DOHH2 (cell line): Measurements from ENCODE around the gene GP2.
A peak's percentile ranks its signal among the peaks of the same experiment; 100 is the strongest.

Source experiments
- H3F3A ChIP-seq: fragments of 200-600 bp; sonication (generic), shearing (Covaris generic); 2 replicates; pipeline ENCODE4 v1.6.0; 2016; ENCODE audit warnings: antibody characterized with exemption, mild to moderate bottlenecking; ENCODE audit not compliant: control insufficient read depth, insufficient read depth
- H3K27ac ChIP-seq: fragments of 200-600 bp; sonication (generic); 2 replicates; pipeline ENCODE4 v1.5.1; 2014; ENCODE audit warnings: low read depth, mild to moderate bottlenecking, low read length, moderate library complexity
- H3K27me3 ChIP-seq: fragments of 200-600 bp; sonication (generic); 2 replicates; pipeline ENCODE4 v1.6.1; 2014; ENCODE audit warnings: mild to moderate bottlenecking, low read length, mixed read lengths; ENCODE audit not compliant: control insufficient read depth
- H3K36me3 ChIP-seq: fragments of 200-600 bp; sonication (generic); 2 replicates; pipeline ENCODE4 v1.6.1; 2014; ENCODE audit warnings: mild to moderate bottlenecking, low read length, moderate library complexity, mixed read lengths; ENCODE audit not compliant: control insufficient read depth
- H3K4me1 ChIP-seq: fragments of 200-600 bp; sonication (generic); 2 replicates; pipeline ENCODE4 v1.6.1; 2014; ENCODE audit warnings: mild to moderate bottlenecking, low read length, mixed read lengths; ENCODE audit not compliant: control insufficient read depth
- H3K4me2 ChIP-seq: fragments of 200-600 bp; sonication (generic); 2 replicates; pipeline ENCODE4 v1.6.0; 2014; ENCODE audit warnings: mild to moderate bottlenecking, low read length, moderate library complexity
- H3K4me3 ChIP-seq: fragments of 200-600 bp; sonication (generic); 2 replicates; pipeline ENCODE4 v1.5.1; 2014; ENCODE audit warnings: mild to moderate bottlenecking, low read length, mixed read lengths
- H3K79me2 ChIP-seq: fragments of 200-600 bp; sonication (generic); 2 replicates; pipeline ENCODE4 v1.6.1; 2014; ENCODE audit warnings: mild to moderate bottlenecking, low read length, mixed read lengths; ENCODE audit not compliant: control insufficient read depth
- H3K9me2 ChIP-seq: fragments of 200-600 bp; sonication (generic); replicated peaks from 2 replicates; pipeline ENCODE4 v1.6.1; 2014; ENCODE audit warnings: mild to moderate bottlenecking, low read length, mixed read lengths; ENCODE audit not compliant: control insufficient read depth
- H3K9me3 ChIP-seq: fragments of 200-600 bp; sonication (generic); 2 replicates; pipeline ENCODE4 v1.6.1; 2014; ENCODE audit warnings: antibody characterized with exemption, low read length, mixed read lengths; ENCODE audit not compliant: control insufficient read depth, insufficient read depth
- H4K20me1 ChIP-seq: fragments of 200-600 bp; sonication (generic); 2 replicates; pipeline ENCODE4 v1.6.0; 2014; ENCODE audit warnings: low read depth, mild to moderate bottlenecking, antibody characterized with exemption, low read length, moderate library complexity; ENCODE audit not compliant: control insufficient read depth, insufficient read depth
- CTCF ChIP-seq: fragments of 200-600 bp; sonication (generic); IDR thresholded peaks from one replicate; pipeline ENCODE4 v1.5.1; 2014; ENCODE audit warnings: antibody characterized with exemption, mild to moderate bottlenecking, low read depth, low read length; ENCODE audit not compliant: poor library complexity, severe bottlenecking
- EZH2phosphoT487 ChIP-seq: fragments of 200-600 bp; sonication (generic); IDR thresholded peaks from 2 replicates; pipeline ENCODE4 v1.6.1; 2017; ENCODE audit warnings: borderline replicate concordance, mild to moderate bottlenecking, antibody characterized with exemption, low read length, moderate library complexity, mixed read lengths

Gene GP2

DNA sequence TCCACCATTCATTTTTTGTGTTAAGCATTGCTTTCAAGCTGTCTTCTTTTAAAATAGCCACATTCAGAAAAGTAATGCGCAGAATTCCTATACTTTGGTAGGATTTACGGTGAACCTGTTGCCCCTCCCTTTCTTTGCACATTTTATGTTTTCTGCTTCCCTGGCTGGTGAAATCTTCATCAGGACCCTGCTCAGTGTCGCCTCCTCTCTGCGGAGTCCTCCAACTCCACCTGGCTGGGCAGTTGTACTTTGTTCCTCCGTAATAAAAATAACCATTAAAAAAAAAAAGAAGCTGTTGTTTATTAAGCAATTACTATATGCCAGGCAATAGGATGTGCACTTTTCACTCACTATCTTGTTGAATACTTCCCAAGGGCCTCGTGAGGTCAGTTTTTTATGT lies 22.3 kb upstream of the GP2 start:
- no peaks in the 10 kb centered on the region for H3K9me2 ChIP-seq
- H3K27ac ChIP-seq: no peak overlapping the region
- no peaks in the 10 kb centered on the region for H4K20me1 ChIP-seq
- no peaks in the 10 kb centered on the region for H3K27me3 ChIP-seq
- H3K4me3 ChIP-seq: no peak overlapping the region
- H3K9me3 ChIP-seq: no peaks in the 10 kb centered on the region
- no peak overlapping the region for H3K4me2 ChIP-seq
- H3K4me1 ChIP-seq: no peaks in the 10 kb centered on the region
- H3K36me3 ChIP-seq: no peaks in the 10 kb centered on the region
- no peaks in the 10 kb centered on the region for H3F3A ChIP-seq
- H3K79me2 ChIP-seq: no peaks in the 10 kb centered on the region
- TF ChIP-seq CTCF: peak; percentile 20
- TF ChIP-seq EZH2phosphoT487: no peak

- Histone ChIP-seq H3K27ac (no peak overlapping the region), H4K20me1 (no peaks in the 10 kb centered on the region), H3K9me3 (no peaks in the 10 kb centered on the region), H3K4me3 (no peak overlapping the region), H3K79me2 (no peaks in the 10 kb centered on the region), H3K4me2 (no peak overlapping the region), H3K27me3 (no peaks in the 10 kb centered on the region), H3K36me3 (no peaks in the 10 kb centered on the region), H3F3A (no peaks in the 10 kb centered on the region), H3K9me2 (no peaks in the 10 kb centered on the region), H3K4me1 (no peaks in the 10 kb centered on the region)
- TF ChIP-seq CTCF (peak; percentile 17), EZH2phosphoT487 (no peak)
These were observed 21.3 kb upstream of the GP2 start for GRCh38 chr16:20348365-20349185.

- no peak overlapping the region for H3K4me2 ChIP-seq
- H3K4me1 ChIP-seq: no peaks in the 10 kb centered on the region
- no peak overlapping the region for H3K27ac ChIP-seq
- no peaks in the 10 kb centered on the region for H3K9me2 ChIP-seq
- no peaks in the 10 kb centered on the region for H3K9me3 ChIP-seq
- H3F3A ChIP-seq: no peaks in the 10 kb centered on the region
- no peaks in the 10 kb centered on the region for H3K79me2 ChIP-seq
- no peaks in the 10 kb centered on the region for H4K20me1 ChIP-seq
- no peaks in the 10 kb centered on the region for H3K36me3 ChIP-seq
- H3K4me3 ChIP-seq: no peak overlapping the region
- H3K27me3 ChIP-seq: no peaks in the 10 kb centered on the region
- TF ChIP-seq EZH2phosphoT487: no peak
- no peak for TF ChIP-seq CTCF
These were observed 20.5 kb upstream of the GP2 start for GRCh38 chr16:20347666-20348364.
